ENCODE measurements around the gene CSNK2A1. TPM values are rescaled to one million over a fixed set of nuclear protein-coding genes. Genes with fewer than 3 reads are reported as not detected.

CSNK2A1 gene
- total and polyA plus RNA-seq, 2 of the 8 experiments (the other 6 are each of a cell fraction or from before 2014, with no cell fraction given): 117 to 260 TPM

DNA sequence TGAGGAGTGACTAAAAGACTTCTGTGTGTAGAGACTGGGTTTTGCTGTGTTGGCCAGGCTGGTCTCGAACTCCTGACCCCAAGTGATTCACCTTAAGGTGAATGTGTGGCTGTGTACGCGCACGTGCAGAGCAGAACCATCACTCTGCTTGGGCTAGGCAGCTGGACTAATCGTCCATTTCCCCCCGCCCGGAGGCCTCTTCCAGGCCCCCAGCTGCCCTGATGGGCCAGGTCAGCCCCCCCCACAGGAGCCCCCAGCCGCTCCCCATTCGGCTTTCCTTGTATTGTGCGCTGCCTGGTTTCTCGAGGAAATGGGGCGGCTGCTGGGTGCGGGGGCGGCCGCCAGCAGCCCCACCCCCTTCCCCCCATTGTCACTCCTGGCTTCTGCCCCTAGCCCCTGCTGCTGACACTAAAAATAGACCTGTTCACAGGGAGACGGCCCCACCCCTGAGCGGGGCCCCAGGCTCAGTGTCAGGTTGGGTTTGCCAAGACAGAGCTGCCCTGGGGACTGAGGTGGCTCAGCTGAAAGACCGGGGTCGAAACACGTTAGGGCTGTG is 24.6 kb upstream of the CSNK2A1 start:
- POLR2A ChIA-PET (ENCODE audit: partially characterized antibody): interaction anchor here (1.0 kb wide), 1 partner anchor 24 kb away, joined by 6 read pairs; the partner anchor contains the start of gene CSNK2A1
- Histone ChIP-seq H3K4me2 (ENCODE audit: insufficient read depth in 1 of 2, low read depth in 2 of 2, low read length in 2 of 2) (peak overlapping the region in 1 of 2 experiments; percentile 16; a peak in 1 of 4 replicates), H4K20me1 (replicated peaks in 1 of 2; ENCODE audit: control insufficient read depth in 1 of 2, insufficient read depth in 2 of 2, low read length in 2 of 2) (no peaks in the 10 kb centered on the region)

More for the DNA sequence above, 24.6 kb upstream of the CSNK2A1 start:
- H3K36me3 ChIP-seq (ENCODE audit: control insufficient read depth in 2 of 4, insufficient read depth in 4 of 4, low read length in 3 of 4): no peaks in the 10 kb centered on the region
- no peaks in the 10 kb centered on the region for H3K23me2 ChIP-seq (ENCODE audit: low read depth, low read length)
- CTCF ChIA-PET (ENCODE audit: partially characterized antibody): interaction anchor here (0.6 to 2.1 kb wide), 7 partner anchors 10 to 171 kb away, joined by 3 to 15 read pairs (median 7); no protein-coding TSS in a partner anchor
- no peak overlapping the region for H2BK20ac ChIP-seq (ENCODE audit: low read length)
- H2BK12ac ChIP-seq (ENCODE audit: low read depth, low read length): peak overlapping the region; percentile 71; the same call in 1 of the 2 replicates
- no peak overlapping the region for H3K56ac ChIP-seq (replicated peaks; ENCODE audit: insufficient read length, low read depth, low read length)
- no peak overlapping the region for H4K5ac ChIP-seq (ENCODE audit: insufficient read length, low read depth, low read length)
- H2AFZ ChIP-seq (ENCODE audit: low read length): 0 out of 2 replicates have a peak overlapping the region, but pooled peaks have one; percentile 9
- H4K8ac ChIP-seq (ENCODE audit: extremely low read depth, insufficient read depth, low read length): no peak overlapping the region
- TF ChIP-seq EGR1 (IDR thresholded peaks at IDR 0.05; ENCODE audit: borderline replicate concordance, low read depth, low read length): peak; percentile 77; the same call in 1 of the 2 replicates
- TF ChIP-seq PHF8 (conservative IDR thresholded peaks at IDR 0.05; ENCODE audit: low read depth, low read length): no peak
- H3K23ac ChIP-seq (ENCODE audit: insufficient read length): no peak overlapping the region
- no peak overlapping the region for H2AK5ac ChIP-seq (ENCODE audit: low read depth, low read length)
- H3K18ac ChIP-seq (ENCODE audit: extremely low read depth, low read length): no peak overlapping the region
- no peak overlapping the region for H3K4me3 ChIP-seq (ENCODE audit: extremely low read depth in 1 of 4, insufficient read depth in 2 of 4, low read depth in 3 of 4, low read length in 4 of 4)
- no peak overlapping the region for H4K91ac ChIP-seq (replicated peaks; ENCODE audit: insufficient read length, low read length)
- H2BK5ac ChIP-seq (ENCODE audit: low read depth, low read length): no peak overlapping the region; the same call in 1 of the 2 replicates
- H3K79me2 ChIP-seq (ENCODE audit: control insufficient read depth in 1 of 2, insufficient read depth in 2 of 2, low read length in 2 of 2): no peaks in the 10 kb centered on the region
- WGBS, 2 experiments (ENCODE audit: extremely low coverage in 1 of 2, insufficient coverage in 1 of 2, insufficient read length in 1 of 2, insufficient replicate concordance in 2 of 2, low coverage in 1 of 2, low lambda C conversion rate in 2 of 2, missing lambda C conversion rate in 1 of 2): 67% methylated on average over 9 of the region's 20 CpGs; no CpG with 5 or more reads in 1 of the 2 experiments
- peaks cover 0 to 21% (median 10%) of the 10 kb centered on the region in 4 experiments; a peak in 6 of 7 replicates for H3K4me1 ChIP-seq (replicated peaks in 1 of 4; ENCODE audit: control insufficient read depth in 3 of 4, insufficient read depth in 4 of 4, low read length in 3 of 4)
- DNase-seq (ENCODE audit: low read depth in 1 of 2, low spot score in 2 of 2) (no peak), FAIRE-seq (no peak)
- H3K27ac ChIP-seq (ENCODE audit: low read depth, low read length): no peak overlapping the region
- H3K9me3 ChIP-seq (ENCODE audit: insufficient read depth in 2 of 2, low read depth in 1 of 2, low read length in 1 of 2): no peaks in the 10 kb centered on the region
- peaks cover 0 to 7% (median 2%) of the 10 kb centered on the region in 4 experiments; a peak in 5 of 7 replicates for H3K27me3 ChIP-seq (replicated peaks in 1 of 4; ENCODE audit: control insufficient read depth in 3 of 4, extremely low read depth in 1 of 4, insufficient read depth in 3 of 4, low read length in 3 of 4)
- no peak overlapping the region for H3K14ac ChIP-seq (ENCODE audit: insufficient read length)
- H3K9ac ChIP-seq (replicated peaks in 1 of 4; ENCODE audit: extremely low read depth in 1 of 4, low read depth in 3 of 4, low read length in 3 of 4): no peak overlapping the region
- no peak overlapping the region for H2BK15ac ChIP-seq (ENCODE audit: low read length)
- no peak overlapping the region for H2BK120ac ChIP-seq (replicated peaks; ENCODE audit: low read depth, low read length)
- no peak overlapping the region for H3K4ac ChIP-seq (replicated peaks; ENCODE audit: insufficient read length, low read depth, low read length)
- H3K79me1 ChIP-seq (ENCODE audit: low read depth, low read length): no peaks in the 10 kb centered on the region

Measured in H1 (cell line).